Measurements from ENCODE around the gene LRRN4CL. TPM values are rescaled to one million over a fixed set of nuclear protein-coding genes. Genes with fewer than 3 reads are reported as not detected.

Gene LRRN4CL
- total RNA-seq = not detected in 2 replicates

DNA sequence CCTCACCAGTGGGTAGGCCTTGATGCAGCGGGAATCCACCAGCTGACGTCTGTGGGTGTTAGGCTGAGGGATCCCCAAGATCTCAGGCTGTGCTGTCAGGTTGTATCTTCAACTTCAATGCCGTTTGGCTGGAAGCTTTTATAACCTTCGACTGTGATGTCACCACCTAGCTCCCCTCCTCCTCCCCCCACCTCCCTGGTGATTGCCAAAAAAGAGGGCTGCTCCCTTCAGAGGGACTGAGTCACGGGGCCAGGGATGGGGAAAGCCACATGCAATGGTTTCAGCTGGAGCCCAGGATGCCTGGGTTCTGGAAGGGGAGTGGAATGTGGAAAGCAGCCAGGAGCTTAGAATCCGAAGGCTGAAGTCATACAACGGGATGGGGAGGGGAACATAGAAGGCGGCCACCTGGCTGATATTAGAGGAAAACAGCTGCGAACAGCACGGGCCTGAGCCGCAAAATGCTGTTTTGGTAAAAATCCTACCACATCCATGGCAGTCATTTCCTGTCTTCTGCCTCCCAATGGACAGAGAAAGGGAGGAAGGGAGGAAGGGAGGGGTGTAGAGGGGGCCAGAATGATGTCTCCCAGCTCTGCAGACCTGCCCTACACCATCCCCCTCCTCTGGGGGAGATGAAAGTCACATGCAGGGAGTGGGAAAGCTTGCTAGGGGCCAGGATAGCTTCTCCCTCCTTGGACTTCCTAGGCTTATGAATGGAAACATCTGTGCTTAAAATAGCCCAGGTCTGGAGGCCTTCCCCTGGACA is at the start of gene LRRN4CL:
Gene LRRN4CL, minus strand, starts transcription at position 110 of the 763 bp plus-strand sequence. CDS start 1,022 bp downstream, outside the sequence.

DNA sequence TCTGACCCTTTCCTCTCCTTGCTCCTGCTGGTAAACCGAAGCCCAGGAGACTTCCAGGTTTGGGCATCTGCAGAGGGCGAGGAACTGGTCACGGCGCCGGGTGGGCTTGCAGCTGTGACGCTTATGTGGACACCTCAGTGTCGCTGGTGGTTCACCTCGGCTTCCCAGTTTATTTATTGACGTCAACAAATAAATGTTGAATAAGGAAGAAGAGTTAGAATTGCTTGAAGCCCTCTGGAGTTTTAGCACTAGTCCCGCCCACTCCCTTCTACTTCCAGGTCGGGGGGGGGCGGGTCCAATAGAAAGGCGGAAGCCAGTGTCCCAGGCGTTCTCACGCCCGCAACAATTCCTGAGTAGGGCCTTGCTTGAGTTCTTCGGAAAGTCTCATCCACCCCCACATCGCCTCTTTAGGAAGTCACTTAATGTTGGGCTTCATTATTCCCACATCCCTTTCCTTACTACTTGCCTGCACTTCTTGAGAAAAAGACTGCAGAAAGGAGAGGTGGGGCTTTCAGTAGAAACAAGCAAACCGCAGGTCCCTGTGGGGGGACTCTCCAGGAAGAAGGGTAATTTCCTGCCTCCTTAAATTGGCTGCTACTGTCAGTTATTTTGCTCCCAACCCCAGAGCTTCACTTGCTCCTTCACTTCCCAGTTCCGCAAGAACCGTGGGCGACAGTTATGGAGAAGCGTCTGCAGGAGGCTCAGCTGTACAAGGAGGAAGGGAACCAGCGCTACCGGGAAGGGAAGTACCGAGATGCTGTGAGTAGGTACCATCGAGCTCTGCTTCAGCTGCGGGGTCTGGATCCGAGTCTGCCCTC is 39.0 kb upstream of the LRRN4CL start, which contains the start of gene TTC9C:
Gene TTC9C, plus strand, starts transcription at position 316 of the 818 bp plus-strand sequence. Its CDS starts 363 bp downstream, at position 679.

DNA sequence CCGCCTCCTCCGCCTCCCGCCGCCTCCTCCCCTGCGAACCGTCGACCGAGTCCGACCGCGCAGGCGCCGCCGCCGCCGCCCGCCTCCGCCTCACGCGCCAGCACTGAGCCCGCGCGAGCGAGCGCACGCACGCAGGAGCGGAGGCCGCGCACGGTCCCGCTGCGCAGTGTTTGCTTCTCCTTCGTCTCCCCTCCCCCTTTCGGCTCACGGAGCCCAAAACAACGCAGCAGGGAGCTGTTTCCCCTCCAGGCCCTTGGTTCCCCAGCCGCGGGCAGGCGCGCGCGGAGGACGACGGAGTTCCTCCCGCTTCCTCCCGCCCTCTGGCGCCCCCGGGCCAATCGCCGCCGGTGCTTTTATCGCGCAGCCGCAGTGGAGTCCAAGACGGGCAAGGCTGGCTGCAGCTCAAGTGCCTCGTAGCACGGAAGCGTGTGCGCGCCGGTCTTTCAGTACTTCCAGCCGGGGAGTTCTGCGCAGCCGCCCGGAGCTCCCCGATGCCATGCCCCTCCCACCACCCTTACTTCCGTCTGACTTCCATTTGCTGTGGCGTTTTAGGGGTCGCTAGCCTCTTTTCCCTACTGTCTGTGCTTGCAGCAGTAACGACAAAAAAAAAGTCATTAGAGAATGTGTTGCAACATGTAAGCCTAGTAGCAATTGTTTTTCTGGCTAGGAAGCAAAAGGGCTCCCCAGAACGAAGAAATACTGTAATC is 38.0 kb upstream of the LRRN4CL start, which contains the start of gene HNRNPUL2:
Gene HNRNPUL2, minus strand, starts transcription at position 293 of the 707 bp plus-strand sequence. CDS start 301 bp downstream, outside the sequence.

DNA sequence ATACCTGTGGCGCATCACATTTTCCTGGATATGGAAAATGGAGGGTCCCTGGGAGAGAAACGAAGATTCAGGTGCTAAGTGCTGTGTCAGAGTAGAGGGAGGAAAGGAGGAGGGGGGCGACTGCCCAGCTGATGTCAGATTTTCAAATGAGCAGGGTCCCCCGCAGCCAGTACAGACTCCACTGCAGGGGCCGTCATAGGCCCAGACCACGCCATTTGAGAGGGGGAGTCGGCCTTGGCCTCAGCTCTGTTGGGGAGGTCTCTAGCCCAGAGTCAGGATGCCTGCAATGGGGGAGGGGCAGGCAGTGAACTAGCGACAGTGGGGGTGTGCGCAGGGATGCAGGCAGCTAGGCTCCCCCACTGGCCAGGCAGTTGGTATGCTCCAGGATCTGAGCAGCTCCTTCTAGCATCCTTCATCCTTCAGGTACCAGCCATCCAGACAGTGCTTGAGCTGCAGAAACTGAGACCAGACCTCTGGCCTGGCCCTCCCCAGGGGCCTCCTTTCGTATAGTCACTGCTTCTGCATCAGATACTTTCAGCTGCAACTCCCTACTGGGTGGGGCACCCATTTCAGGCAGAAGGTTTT is 18.0 kb upstream of the LRRN4CL start, which contains the start of the genes BSCL2 and GNG3:
Gene BSCL2, minus strand, starts transcription at position 148 of the 585 bp plus-strand sequence. CDS start 229 bp downstream, outside the sequence.
Gene GNG3, plus strand, starts transcription at position 400 of the 585 bp plus-strand sequence. CDS start 620 bp downstream, outside the sequence.

DNA sequence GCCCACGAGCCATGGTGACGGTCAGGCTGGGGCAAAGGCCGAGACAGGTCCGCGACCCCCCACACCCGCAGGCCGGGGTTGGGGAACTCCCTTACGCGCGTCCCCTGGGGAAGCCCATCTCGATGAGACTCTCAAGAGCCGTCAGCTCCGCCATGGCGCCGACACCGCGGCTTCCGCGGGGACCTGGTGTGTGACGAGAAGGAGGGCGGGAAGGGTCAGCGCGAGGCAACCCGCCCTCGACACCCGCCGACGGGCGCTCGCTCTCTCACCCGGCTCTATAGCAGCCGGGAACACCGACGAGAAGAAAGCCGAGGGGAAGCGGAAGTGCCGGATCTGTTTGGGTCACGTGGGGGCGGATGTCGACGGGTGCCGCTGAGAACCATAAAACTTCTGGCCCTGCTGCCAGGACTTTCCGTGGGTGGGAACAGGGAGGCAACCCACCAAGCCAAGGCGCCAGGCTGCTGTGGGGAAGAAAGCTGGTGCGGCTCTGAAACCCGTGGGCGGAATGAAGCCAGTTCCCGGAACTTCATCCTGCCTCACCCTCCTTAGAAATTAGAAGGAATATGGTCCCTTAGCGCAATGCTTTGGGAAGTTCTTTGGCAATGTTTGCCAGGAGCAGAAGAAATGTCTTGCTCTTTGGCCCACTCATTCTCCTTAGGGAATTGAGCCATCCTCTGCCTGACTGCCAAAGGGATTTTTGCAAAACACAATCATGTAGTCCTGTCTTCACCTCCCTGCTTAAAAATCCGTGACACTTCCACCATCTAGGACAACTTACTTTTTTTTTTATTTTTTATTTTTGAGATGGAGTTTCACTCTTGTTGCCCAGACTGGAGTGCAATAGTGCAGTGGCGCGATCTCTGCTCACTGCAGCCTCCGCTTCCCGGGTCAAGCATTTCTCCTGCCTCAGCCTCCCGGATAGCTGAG is 10.3 kb downstream of the LRRN4CL start, which contains the start of gene UBXN1:
Gene UBXN1, minus strand, starts transcription at position 304 of the 927 bp plus-strand sequence. Its CDS starts 150 bp downstream, at position 154.

DNA sequence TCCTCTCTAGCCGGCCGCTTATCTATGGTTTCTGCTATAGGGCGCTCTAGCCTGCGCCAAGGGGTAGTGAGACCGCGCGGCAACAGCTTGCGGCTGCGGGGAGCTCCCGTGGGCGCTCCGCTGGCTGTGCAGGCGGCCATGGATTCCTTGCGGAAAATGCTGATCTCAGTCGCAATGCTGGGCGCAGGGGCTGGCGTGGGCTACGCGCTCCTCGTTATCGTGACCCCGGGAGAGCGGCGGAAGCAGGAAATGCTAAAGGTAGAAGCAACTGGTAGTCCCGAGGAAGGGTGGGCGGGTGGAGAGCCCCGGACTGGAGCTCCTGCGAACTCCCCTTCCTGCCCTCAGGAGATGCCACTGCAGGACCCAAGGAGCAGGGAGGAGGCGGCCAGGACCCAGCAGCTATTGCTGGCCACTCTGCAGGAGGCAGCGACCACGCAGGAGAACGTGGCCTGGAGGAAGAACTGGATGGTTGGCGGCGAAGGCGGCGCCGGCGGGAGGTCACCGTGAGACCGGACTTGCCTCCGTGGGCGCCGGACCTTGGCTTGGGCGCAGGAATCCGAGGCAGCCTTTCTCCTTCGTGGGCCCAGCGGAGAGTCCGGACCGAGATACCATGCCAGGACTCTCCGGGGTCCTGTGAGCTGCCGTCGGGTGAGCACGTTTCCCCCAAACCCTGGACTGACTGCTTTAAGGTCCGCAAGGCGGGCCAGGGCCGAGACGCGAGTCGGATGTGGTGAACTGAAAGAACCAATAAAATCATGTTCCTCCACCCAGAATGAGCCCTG is 17.5 kb downstream of the LRRN4CL start, which contains the start of the genes LBHD1 and UQCC3:
Gene LBHD1, minus strand, starts transcription at position 660 of the 782 bp plus-strand sequence. CDS start 2,236 bp downstream, outside the sequence.
Gene UQCC3, plus strand, starts transcription at position 66 of the 782 bp plus-strand sequence. Its CDS starts 73 bp downstream, at position 139.

DNA sequence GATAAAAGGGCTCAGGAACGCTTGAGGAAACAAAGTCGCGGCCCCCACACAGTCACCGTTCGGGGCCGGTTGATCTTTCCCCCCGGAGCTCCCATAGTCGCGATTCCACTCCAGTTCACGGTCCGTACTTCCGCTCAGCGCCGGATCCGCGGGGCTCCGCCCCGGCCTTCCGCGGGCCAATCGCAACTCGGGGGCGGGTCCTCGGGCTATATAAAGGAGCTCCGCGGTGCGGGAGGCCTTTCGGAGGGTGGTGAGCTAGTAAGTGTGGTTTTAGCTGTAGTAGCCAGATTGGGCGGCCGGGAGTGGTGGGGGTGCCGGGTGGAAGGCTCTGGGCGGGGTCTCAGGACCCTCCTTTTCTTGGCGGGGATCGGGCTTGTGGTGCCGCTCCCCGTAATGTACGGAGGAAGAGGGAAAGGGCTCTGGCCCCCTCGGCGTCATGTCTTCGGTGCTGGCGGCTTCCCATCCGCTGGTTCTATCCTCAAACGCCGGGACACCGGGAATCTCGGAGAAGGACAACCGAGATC is 24.2 kb downstream of the LRRN4CL start, which contains the start of the genes C11orf98 and CSKMT:
Gene C11orf98, minus strand, starts transcription at position 136 of the 524 bp plus-strand sequence. Its CDS starts 41 bp downstream, at position 95.
Gene CSKMT, plus strand, starts transcription at position 238 of the 524 bp plus-strand sequence. CDS start 568 bp downstream, outside the sequence.

DNA sequence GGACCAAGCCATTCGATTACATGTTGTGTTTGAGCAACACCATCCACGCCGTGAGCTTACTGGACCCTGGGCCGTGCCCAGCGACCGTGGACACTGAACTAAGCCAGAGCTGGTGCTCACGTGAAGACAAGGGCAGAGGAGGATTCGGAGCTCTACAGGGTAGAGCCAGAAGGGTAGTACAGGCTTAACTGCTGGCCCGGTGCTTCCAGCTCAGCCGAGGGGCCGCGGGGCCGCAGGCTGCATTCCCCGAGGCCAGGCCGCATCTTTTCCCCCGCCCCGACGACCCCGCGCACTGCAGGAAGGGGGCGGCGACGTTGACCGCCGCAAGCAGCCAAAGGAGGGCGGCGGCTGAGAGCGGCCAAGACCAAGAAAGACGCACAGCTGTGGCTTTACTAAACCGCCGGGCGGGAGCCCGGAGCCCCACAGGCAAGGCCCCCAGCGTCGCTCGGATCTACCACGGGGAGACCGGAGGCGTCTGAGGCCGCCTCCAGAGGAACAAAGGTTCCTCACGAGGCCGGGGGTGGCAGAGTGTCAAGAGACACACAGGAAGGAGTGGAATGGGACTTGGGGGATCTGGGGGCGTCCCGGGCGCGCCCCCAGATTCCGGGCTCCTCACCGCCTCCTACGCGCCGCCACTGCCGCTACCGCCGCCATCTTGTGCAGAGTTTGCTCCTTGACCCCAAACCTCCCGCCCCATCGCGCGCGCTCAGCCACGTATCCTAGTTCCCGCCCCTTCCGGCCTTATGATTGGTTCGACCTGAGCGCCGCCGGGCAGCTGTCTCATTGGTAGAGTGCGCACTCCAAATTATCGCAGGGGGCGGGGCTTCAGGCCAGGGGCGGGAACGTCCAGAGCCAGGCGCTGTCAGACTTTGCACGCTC is 43.1 kb downstream of the LRRN4CL start, which contains the start of gene GANAB:
Gene GANAB, minus strand, starts transcription at position 668 of the 879 bp plus-strand sequence. Its CDS starts 14 bp downstream, at position 654.

Small RNAs within 50 kb of the gene (small RNA-seq; reads per million reads assigned to genes)
- gene SNORA57 = not detected

Other genes starting within 250 kb of the LRRN4CL start
- gene AHNAK, start 142.7 kb downstream of the LRRN4CL start, total RNA-seq = 791 and 990 TPM in 2 replicates
- gene EEF1G, start 115.6 kb downstream of the LRRN4CL start, total RNA-seq = 1,113 and 1,272 TPM in 2 replicates
- gene TUT1, start 98.0 kb downstream of the LRRN4CL start, total RNA-seq = 8.5 and 12.6 TPM in 2 replicates
- gene MTA2, start 87.7 kb downstream of the LRRN4CL start, total RNA-seq = 195 and 203 TPM in 2 replicates
- 28.2 and 35.3 TPM in 2 replicates for gene EML3, start 76.8 kb downstream of the LRRN4CL start, total RNA-seq
- 3.7 and 5.1 TPM in 2 replicates for gene ROM1, start 76.3 kb downstream of the LRRN4CL start, total RNA-seq
- gene B3GAT3, start 67.5 kb downstream of the LRRN4CL start, total RNA-seq = 11.8 and 12.3 TPM in 2 replicates
- gene GANAB, start 42.9 kb downstream of the LRRN4CL start, total RNA-seq = 219 and 230 TPM in 2 replicates
- 23.5 and 27.5 TPM in 2 replicates for gene INTS5, start 36.2 kb downstream of the LRRN4CL start, total RNA-seq
- 32.7 and 44.0 TPM in 2 replicates for gene C11orf98, start 24.3 kb downstream of the LRRN4CL start, total RNA-seq
- gene CSKMT, start 24.2 kb downstream of the LRRN4CL start, total RNA-seq = 7.7 and 10.6 TPM in 2 replicates
- 5.8 and 5.9 TPM in 2 replicates for gene UQCC3, start 17.9 kb downstream of the LRRN4CL start, total RNA-seq
- gene LBHD1, start 17.3 kb downstream of the LRRN4CL start, total RNA-seq = 4.8 and 6.0 TPM in 2 replicates
- gene UBXN1, start 10.5 kb downstream of the LRRN4CL start, total RNA-seq = 96.7 and 129 TPM in 2 replicates
- gene BSCL2, start 17.9 kb upstream of the LRRN4CL start, total RNA-seq = 16.5 and 16.8 TPM in 2 replicates
- not detected in 2 replicates for gene GNG3, start 18.1 kb upstream of the LRRN4CL start, total RNA-seq
- gene HNRNPUL2, start 37.9 kb upstream of the LRRN4CL start, total RNA-seq = 22.6 and 24.3 TPM in 2 replicates
- gene TTC9C, start 39.0 kb upstream of the LRRN4CL start, total RNA-seq = 27.1 and 32.9 TPM in 2 replicates
- gene ZBTB3, start 64.6 kb upstream of the LRRN4CL start, total RNA-seq = 7.2 and 8.0 TPM in 2 replicates
- 44.5 and 48.2 TPM in 2 replicates for gene POLR2G, start 72.0 kb upstream of the LRRN4CL start, total RNA-seq
- 16.2 and 19.7 TPM in 2 replicates for gene TAF6L, start 81.9 kb upstream of the LRRN4CL start, total RNA-seq
- gene TMEM179B, start 97.9 kb upstream of the LRRN4CL start, total RNA-seq = 28.4 and 31.9 TPM in 2 replicates
- 8.9 and 10.1 TPM in 2 replicates for gene TMEM223, start 102.5 kb upstream of the LRRN4CL start, total RNA-seq
- gene NXF1, start 115.9 kb upstream of the LRRN4CL start, total RNA-seq = 47.5 and 52.9 TPM in 2 replicates
- 28.1 TPM in 2 replicates for gene STX5, start 142.5 kb upstream of the LRRN4CL start, total RNA-seq
- gene TEX54, start 143.3 kb upstream of the LRRN4CL start, total RNA-seq = not detected in 2 replicates
- gene WDR74, start 150.1 kb upstream of the LRRN4CL start, total RNA-seq = 38.7 and 44.7 TPM in 2 replicates
- 128 and 158 TPM in 2 replicates for gene SLC3A2, start 191.4 kb upstream of the LRRN4CL start, total RNA-seq
- not detected in 2 replicates for gene CHRM1, start 231.8 kb upstream of the LRRN4CL start, total RNA-seq

Data from thoracic aorta endothelial cell (primary cell).